SIG-M5 treated with dmso at 0.1 percent for 504 hours (cell line): ENCODE measurements around the gene GABRG1.

Experiments used
- DNase-seq: peaks from one replicate; lab custom pipeline; 2025; ENCODE audit not compliant: unreplicated experiment; lab: John Stamatoyannopoulos, UW

GABRG1 gene

DNA sequence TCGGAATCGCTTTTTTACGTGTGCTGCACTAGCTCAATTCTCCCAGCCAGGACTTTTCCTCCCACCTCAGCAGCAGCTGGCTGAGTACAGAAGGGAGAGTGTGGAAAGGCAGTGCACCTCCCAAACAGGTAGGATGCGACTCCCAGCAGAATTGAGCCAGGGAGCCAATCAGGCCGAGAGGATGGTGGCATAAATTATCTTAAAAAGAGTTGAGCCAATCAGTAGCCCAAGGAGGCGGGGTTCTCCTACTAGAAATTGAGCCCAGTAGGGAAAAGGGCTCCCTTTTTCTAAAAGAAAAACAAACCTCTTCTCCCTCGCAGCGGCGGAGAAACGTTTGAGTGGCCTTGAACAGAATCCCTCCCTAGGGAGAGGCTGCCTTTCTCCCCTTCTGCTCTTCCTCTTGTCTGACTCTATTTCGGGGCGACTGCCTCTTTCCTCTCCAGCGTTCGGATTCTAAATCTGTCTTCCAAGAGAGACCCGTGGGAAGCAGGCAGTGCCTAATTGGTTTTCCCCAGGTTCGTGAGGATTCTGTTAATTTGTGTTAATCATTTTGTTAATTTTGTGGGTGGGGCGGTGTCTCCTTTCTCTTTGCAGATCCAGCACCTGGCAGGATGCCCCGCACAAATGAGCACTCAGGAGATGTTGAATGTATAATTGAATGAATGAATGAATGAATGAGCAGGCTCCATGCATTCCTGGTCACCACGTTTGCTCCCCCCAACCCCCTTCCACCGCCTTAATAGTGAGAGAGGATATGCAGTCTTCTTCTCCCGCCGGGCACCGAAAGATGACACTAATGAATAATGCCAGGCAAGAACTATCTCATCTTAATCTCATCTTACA is at the start of gene GABRG1:
GABRG1 (minus strand) TSS at position 142 of the 843 bp plus-strand sequence; CDS start at position 1, 141 bp downstream.
- no peak for DNase-seq

DNA sequence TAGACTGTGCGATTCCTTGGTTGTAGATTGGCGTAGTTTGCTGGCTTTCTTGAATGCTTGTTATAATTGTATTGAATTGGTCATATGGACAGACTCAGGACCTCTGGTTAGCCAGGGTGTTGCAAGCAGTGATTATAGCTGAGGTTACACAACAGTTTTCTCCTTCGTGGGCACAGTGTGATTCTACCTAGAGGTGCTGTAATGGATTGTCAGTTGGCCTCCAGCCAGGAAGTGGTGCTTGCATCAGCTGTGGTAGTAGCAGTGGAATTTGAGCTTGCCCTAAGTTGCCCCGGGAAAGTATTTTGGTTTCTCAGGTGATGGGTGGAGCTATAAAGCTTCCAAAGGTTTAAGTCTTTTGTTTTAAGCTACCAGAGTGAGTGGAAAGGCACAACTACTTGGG is 23.1 kb upstream of the GABRG1 start:
- DNase-seq, result no peak

DNA sequence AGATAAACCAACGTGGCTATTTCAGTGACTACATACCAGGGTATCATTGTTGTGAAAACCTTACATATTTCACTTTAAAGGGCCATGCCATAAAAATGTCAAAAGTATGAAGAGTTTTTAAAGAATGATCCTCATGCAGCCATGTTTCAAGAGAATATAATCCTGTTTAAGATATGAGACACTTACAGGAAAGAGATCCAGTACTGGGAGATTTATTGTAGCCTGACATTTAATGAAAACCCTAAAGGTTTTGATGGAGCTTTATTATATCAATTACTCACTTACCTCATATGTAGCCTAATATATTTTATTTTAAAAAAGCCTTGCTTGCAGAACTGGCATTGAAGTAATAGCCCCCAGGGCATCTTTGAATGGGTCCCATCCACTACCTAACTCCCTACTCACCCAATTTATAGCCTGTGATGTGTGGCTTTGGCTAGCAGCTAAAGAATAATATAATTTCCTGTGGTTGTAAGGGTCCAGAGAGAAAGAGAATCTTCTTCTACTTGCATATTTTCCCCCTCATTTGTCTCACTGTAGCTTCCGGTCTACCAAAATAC is 7.7 kb upstream of the GABRG1 start:
- DNase-seq, result no peak

DNA sequence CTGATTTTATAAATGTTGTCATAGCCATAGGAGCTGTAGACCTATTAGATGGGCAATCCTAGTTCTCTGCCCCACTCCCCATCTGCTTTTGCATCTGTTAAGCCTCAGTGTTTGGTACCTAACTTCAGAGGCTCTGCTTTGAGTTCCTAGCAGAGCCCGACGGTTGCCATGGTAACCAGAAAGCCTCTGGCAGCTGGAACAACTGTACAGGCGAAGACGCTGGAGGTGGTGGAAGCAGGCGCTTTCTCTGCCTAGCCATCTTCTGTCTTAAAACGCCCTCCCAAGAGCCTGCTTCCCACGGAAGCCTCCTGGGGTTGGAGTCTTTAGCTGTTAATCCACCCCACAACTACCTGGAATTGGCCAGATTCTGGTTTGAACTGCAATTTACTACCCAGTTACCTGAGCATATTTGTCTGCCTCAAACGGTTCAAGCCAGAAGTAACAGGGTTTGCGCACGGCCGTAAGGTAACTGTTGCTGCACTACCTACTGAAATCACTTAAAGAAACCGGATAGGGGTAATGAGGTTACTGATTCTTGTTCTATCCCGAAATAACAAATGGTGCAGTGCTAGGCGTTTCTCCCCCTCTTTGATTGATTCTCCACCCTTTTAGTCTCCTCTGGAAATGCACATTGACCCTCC is 1.0 kb upstream of the GABRG1 start:
- DNase-seq, result no peak

DNA sequence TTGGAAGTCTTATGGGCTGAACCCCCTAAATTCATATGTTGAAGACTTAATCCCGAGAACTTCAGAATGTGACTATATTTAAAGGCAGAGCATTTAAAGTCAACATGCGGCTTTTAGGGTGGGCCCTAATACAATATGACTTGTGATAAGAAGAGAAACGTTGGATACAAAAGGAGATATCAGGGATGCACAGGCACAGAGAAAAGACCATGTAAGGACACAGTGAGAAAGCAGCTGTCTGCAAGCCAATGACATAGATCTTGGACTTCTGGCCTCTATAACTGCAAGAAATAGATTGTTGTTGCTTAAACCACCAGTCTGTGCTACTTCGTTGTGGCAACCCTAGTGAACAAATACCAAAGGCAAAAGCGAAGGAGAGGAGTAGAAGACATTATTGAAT is 42.2 kb downstream of the GABRG1 start:
- no peak for DNase-seq

DNA sequence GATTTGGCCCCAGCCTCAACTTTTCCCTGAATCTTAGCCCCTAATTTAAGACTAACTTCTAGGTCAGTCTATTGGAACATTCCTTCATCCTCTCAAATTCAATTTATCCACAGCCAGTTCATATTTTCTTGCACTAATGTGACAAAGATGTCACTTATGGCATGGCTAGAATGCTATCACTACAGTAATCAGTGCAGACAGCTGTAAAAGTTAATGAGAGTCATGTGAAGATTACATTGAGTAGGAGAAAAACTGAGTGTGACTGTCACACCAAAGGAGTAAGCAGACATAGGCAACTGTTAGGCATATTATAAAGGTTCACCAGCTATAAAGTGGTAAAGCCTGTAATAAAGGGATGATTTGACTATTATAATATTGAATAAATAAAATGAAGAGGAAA is 42.6 kb downstream of the GABRG1 start:
- DNase-seq, result no peak

DNA sequence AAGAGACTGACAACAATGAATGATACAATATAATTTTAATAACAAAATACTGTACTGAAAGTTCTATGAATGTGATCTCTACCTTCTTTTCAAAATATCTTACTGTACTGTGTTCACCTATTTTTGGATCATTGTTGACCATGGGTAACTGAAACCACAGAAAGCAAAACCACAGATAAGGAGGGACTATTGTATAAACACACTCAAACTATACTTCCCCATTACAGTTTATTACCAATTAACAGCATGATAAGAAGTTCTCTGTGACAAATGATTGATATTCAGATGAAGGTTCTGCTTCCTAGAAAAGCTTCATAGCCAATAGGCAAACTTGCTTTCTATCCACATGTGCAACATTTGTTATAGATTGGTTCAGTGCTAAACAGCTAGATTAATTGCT is 50.1 kb downstream of the GABRG1 start:
- no peak for DNase-seq

DNA sequence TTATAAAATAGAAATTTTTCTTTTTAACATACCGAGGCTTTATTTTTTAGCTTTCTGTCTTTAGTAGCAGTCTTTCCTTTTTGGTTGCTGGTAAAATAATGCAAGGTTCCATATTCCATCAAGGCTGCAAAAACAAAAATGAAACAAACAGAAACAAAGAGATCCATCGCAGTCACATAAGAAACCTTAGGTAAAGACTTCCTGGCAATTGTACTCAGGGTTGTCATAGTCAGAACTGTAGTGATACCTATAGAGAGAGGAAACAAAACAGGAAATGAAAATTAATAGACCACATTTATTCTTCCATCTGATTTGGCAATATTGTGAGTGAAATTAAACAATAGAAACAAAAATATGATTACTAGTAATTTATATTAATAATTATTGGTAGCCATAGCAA is 72.5 kb downstream of the GABRG1 start:
- DNase-seq, result no peak

DNA sequence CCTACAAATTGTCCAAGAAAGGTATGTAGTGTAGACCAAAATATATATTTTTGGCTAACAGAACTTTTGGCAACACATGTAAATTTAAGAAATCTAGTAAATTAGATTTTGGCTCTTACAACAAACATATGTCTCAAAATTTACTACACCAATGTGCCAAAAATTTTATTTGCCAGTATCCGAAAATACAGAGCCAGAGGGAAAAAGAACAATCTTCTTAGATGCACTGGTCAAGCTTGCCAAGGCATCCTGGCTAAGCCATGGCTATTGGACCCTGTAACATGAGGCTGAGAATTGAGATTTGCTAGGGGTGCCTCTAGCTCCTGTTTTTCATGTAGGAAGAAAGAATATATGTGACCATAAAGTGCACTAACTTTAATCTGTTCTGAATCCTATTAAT is 91.8 kb downstream of the GABRG1 start:
- no peak for DNase-seq

DNA sequence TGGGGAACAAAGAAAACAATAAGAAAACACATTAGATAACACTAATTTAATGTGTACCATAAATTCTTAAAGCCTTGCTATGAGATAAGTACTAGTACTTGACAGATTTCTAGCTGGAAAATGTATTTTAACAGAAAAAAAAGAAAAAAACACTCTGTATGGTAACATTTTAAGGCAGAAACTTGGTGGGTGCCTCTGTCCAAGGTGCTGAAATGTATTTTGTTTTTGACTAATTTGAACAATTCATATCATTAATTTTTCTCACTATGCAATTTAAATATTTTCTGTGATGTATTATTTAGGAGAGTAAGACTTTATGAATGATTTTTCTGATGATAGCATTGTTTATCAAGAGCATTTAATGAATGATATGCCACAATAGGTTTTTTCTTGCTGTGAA is 107.5 kb downstream of the GABRG1 start:
- no peak for DNase-seq

DNA sequence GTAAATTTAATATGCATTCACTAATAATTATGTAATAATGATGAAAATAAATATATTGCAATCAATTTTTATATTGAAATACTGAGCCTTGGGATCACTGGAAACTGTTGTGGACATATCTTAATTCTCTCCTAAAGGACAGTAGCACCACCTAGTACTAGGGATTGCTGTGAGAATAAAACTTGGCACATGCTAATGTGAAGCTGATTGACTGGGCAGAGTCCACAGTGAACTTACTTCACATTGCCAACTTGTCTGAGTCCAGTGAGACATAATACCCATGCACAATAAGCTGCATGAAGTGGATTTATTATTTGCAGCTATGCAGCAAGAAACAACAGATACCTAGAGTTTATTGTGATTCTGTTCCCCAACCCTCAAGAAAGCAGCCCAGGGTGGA is 131.1 kb downstream of the GABRG1 start:
- no peak for DNase-seq

DNA sequence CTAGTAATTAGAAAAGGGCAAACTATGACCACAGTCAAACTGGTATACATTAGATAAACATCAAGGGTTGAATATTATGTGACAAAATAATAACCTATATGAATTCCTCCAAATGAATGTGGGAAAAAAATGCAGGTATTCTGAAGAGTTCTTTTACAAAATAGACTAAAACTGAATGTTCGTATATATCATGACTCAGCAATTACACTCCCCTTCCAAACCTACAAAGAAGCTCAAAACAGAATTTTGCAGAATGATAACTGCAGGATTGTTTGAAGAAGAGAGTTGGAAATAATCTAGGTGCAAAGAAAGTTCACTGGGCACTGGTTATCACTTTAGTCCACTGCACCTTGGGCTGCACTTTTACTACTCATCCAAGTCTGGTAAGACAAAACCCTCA is 134.1 kb downstream of the GABRG1 start:
- no peak for DNase-seq

DNA sequence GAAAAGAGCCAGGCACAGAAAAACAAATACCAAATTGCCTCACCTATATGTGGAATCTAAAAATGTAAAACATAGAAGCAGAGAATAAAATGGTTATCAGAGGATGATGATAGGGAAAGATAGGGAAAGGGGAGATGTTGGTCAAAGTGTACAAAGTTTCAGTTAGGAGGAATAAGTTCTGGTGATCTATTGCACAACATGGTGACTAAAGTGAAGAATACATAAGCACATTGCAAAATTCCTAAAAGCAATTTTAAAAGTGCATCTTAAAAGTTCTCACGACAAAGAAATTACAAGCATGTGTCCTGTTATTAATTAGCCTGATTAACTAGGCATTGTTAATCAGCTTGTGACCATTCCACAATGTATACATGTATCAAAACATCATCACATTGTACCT is 136.0 kb downstream of the GABRG1 start:
- no peak for DNase-seq
